Panc1 (cell line): ENCODE measurements around the gene LIPH. TPM values are rescaled to one million over a fixed set of nuclear protein-coding genes. Genes with fewer than 3 reads are reported as not detected.

ENCODE experiments used
- ATAC-seq: fragments of 200-7000 bp; cut with Tn5 transposase; 2 replicates; pipeline ENCODE4 v1.9.1; 2020; ENCODE audit warnings: mild to moderate bottlenecking, moderate library complexity
- BruUV-seq: library from RNA; stranded (reverse); fragments of 400-500 nt; replicated peaks from 2 replicates; lab custom pipeline; 2021; lab: Mats Ljungman, UMichigan
- CTCF ChIA-PET: fragments of 300-600 bp; sonication (Branson Sonifier 250); formaldehyde crosslinking; loops from one replicate; lab custom pipeline; 2022; ENCODE audit warnings: antibody characterized with exemption; lab: Charles Lee
- POLR2A ChIA-PET: fragments of 300-600 bp; sonication (Branson Sonifier 250); formaldehyde crosslinking; loops from one replicate; lab custom pipeline; 2022; ENCODE audit warnings: antibody characterized with exemption; lab: Charles Lee
- DNase-seq: peaks from one replicate; pipeline ENCODE4 v3.0.0-alpha.2; 2010; ENCODE audit warnings: low read depth, low spot score
- H3K27ac ChIP-seq: 2 replicates; pipeline ENCODE4 v1.5.1; 2011; ENCODE audit warnings: mild to moderate bottlenecking, low read length, inconsistent platforms
- H3K27me3 ChIP-seq: fragments of 200-500 bp; sonication (Bioruptor generic); 2 replicates; pipeline ENCODE4 v1.6.0; 2014; ENCODE audit warnings: low read length, inconsistent platforms; ENCODE audit not compliant: control insufficient read depth, insufficient read depth
- H3K36me3 ChIP-seq: fragments of 200-500 bp; sonication (Bioruptor generic); 2 replicates; pipeline ENCODE4 v1.5.1; 2014; ENCODE audit warnings: inconsistent platforms, mild to moderate bottlenecking, low read length, moderate library complexity; ENCODE audit not compliant: control insufficient read depth, insufficient read depth
- H3K4me1 ChIP-seq: 2 replicates; pipeline ENCODE4 v1.5.1; 2011; ENCODE audit warnings: inconsistent platforms, mild to moderate bottlenecking, low read length, moderate library complexity; ENCODE audit not compliant: control insufficient read depth, insufficient read depth
- H3K4me3 ChIP-seq, 2 experiments: 2 replicates each; pipeline ENCODE4 v1.5.1; 2011 to 2012; ENCODE audit warnings: low read depth in 2 of 2, low read length in 2 of 2, mild to moderate bottlenecking in 2 of 2, inconsistent platforms in 1 of 2, moderate library complexity in 1 of 2
- H3K9me3 ChIP-seq: fragments of 200-500 bp; sonication (Bioruptor generic); 2 replicates; pipeline ENCODE4 v1.5.1; 2014; ENCODE audit warnings: low read depth, mild to moderate bottlenecking, inconsistent platforms, low read length, moderate library complexity; ENCODE audit not compliant: control insufficient read depth, insufficient read depth
- CTCF ChIP-seq: fragments of 450-650 bp; IDR thresholded peaks from 2 replicates; pipeline ENCODE4 v1.5.1; 2017; ENCODE audit warnings: mild to moderate bottlenecking
- POLR2AphosphoS5 ChIP-seq: IDR thresholded peaks from 2 replicates; pipeline ENCODE4 v1.6.1; 2012; ENCODE audit warnings: mild to moderate bottlenecking, low read depth, low read length, moderate library complexity
- REST ChIP-seq, 2 experiments: IDR thresholded peaks; 2 replicates each; pipeline ENCODE4 v1.6.1; 2011 to 2012; ENCODE audit warnings: low read depth in 2 of 2, control low read depth in 1 of 2, low read length in 1 of 2, mild to moderate bottlenecking in 1 of 2, moderate library complexity in 1 of 2; ENCODE audit not compliant: insufficient read depth in 1 of 2
- SIN3A ChIP-seq: IDR thresholded peaks from 2 replicates; pipeline ENCODE4 v1.6.1; 2012; ENCODE audit warnings: low read depth, mild to moderate bottlenecking, low read length, moderate library complexity, borderline replicate concordance; ENCODE audit not compliant: insufficient read depth
- TCF7L2 ChIP-seq: IDR thresholded peaks from 2 replicates; pipeline ENCODE4 v1.6.1; 2011; ENCODE audit warnings: mild to moderate bottlenecking, low read depth, low read length, inconsistent platforms
- in situ Hi-C: cut with HindIII; loops from 2 replicates; pipeline ENCODE4 v1.10.0; 2016; ENCODE audit warnings: low sequenced_read_pairs, low pct_unique_long_range_greater_than_20kb
- intact Hi-C: fragments of 100-400 bp; cut with micrococcal nuclease; formaldehyde crosslinking; loops from one replicate; pipeline ENCODE4 v1.10.0; 2022; ENCODE audit not compliant: unreplicated experiment
- total RNA-seq: library from RNA; stranded (reverse); gene quantifications from one replicate; pipeline ENCODE4 v1.2.1, GENCODE V29; 2021; ENCODE audit not compliant: unreplicated experiment

LIPH gene
- total RNA-seq, 1 experiment from 2014 or later = 19.9 TPM

DNA sequence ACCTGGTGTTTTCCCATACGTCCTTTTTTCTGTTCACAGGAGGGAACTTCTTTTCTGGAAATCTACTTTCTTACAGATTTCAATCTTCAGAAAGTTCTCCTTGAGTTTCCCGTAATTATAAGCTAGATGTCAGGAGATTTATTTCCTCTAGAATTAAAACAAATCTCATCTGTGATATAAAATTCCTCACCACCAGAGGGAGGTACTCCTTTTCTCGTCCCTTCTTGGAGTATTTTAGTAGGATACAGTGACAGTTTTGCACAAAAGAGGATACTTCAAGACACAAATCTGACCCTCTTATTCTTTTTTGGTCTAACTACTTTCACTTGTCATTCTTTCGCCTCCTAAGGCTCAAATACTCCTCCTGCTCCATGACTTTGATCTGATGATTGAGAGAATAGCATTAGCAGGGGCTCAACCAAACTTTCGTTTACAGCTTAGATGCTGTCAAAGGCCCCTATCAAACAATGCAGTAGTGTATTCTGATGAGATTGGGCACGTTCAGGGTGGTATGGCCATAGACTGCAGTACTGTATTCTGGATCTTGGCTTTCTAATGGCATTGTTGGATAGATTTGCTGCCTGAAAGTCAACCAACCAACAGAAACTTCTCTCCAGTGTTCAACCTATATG, 91.6 kb downstream of the LIPH start:
- no peaks in the 10 kb centered on the region for H3K9me3 ChIP-seq
- H3K4me1 ChIP-seq = no peaks in the 10 kb centered on the region
- H3K4me3 ChIP-seq = no peak overlapping the region
- no peaks in the 10 kb centered on the region for H3K36me3 ChIP-seq
- POLR2A ChIA-PET = interaction anchor here (0.6 kb wide), 1 partner anchor 452 kb away, joined by 3 read pairs; no protein-coding TSS in a partner anchor
- H3K27ac ChIP-seq = no peak overlapping the region
- CTCF ChIA-PET = interaction anchor here (1.0 to 1.5 kb wide), 6 partner anchors 15 to 125 kb away, joined by 3 to 13 read pairs (median 5); partner anchors contain the start of gene SENP2
- in situ Hi-C loops = no loop called here
- peak; percentile 74 for ATAC-seq
- H3K27me3 ChIP-seq = no peaks in the 10 kb centered on the region
- TF ChIP-seq SIN3A (no peak), CTCF (peak; percentile 75)
- peak; percentile 32 for DNase-seq
- BruUV-seq = no TSS peak
- intact Hi-C loops = loop anchor here (5.0 to 10.0 kb wide), 2 partner anchors 94 to 116 kb away; partner anchors contain the start of gene LIPH

- ATAC-seq (peak; percentile 37; the same call in 1 of the 2 replicates), DNase-seq (no peak)
- Histone ChIP-seq H3K4me1 (no peaks in the 10 kb centered on the region), H3K27me3 (no peaks in the 10 kb centered on the region), H3K27ac (no peak overlapping the region), H3K4me3 (no peak overlapping the region), H3K9me3 (no peaks in the 10 kb centered on the region), H3K36me3 (no peaks in the 10 kb centered on the region)
- in situ Hi-C loops = no loop called here
- intact Hi-C loops = loop anchor here (5.0 to 10.0 kb wide), 2 partner anchors 94 to 117 kb away; partner anchors contain the start of gene LIPH
- POLR2A ChIA-PET = interaction anchor here (0.6 kb wide), 1 partner anchor 100 kb away, joined by 10 read pairs; no protein-coding TSS in a partner anchor
- TF ChIP-seq SIN3A = no peak
- TF ChIP-seq CTCF = no peak
- TF ChIP-seq POLR2AphosphoS5 = no peak
- TF ChIP-seq REST (IDR thresholded peaks at IDR 0.05; ENCODE audit: insufficient read depth in 1 of 2, low read depth in 2 of 2, low read length in 1 of 2) = no peak
- no peak for TF ChIP-seq TCF7L2
- no TSS peak for BruUV-seq
- CTCF ChIA-PET = interaction anchor here (1.0 to 1.5 kb wide), 5 partner anchors 15 to 126 kb away, joined by 3 to 13 read pairs (median 6); partner anchors contain the start of gene SENP2
Observed at GRCh38 chr3:185460309-185460708, 92.1 kb downstream of the LIPH start.
